ENCODE data around the gene SAMD11. TPM values are rescaled to one million over a fixed set of nuclear protein-coding genes. Genes with fewer than 3 reads are reported as not detected.
A peak's percentile ranks its signal among the peaks of the same experiment; 100 is the strongest.
"Not testable (repeated sequence)": the region's sequence is repeated elsewhere in the genome, so short reads cannot be mapped to it uniquely, and the experiment has no call there.

The SAMD11 gene
- total and polyA plus RNA-seq, 2 donors (not counting 1 experiment from before 2014, with no cell fraction given) = not detected

DNA sequence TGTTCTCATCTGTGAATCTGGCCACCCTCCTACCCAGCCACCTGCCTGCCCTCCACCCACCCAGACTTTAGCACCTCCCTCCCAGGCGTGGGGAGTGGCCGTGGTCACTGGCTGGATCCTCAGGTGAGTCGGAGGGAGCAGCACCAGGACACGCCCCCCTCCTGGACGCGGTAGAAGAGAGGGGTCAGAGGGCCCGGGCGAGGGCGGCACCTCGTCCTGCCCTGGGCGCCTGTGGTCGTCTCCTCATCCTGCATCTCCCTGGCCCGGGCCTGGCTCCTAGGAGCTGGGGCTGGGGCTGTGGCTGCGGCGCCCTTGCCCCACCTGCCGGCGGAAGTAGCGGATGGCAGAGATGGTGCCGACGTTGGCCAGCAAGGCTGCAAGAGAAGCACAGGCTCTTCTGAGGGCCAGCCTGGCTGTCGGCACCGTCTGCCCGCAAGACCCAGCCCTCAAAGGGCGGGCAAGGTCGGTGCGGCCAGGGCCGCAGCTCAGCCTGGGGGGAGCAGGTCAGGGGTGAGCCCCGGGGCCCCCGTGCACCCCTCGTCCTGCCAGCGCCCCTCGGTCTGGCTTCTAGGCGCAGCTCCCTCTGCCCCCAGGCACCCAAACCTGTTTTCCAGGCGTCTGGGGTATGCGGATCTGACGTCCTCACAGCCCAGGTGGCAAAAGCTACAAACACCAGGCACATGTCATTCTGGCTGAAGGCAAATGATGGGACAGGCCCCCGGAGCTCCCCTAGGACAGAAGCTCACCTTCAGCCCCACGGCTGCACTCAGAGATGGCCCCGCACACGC, 52.4 kb downstream of the SAMD11 start:
- Histone ChIP-seq H3K36me3 (replicated peaks in 1 of 2; ENCODE audit: control extremely low read depth in 1 of 2, control insufficient read depth in 1 of 2, extremely low read depth in 1 of 2, insufficient read depth in 2 of 2, low read length in 1 of 2) (no peaks in the 10 kb centered on the region), H3K79me2 (ENCODE audit: control insufficient read depth, insufficient read depth, low read length) (no peaks in the 10 kb centered on the region), H3K9ac (ENCODE audit: low read length) (no peak overlapping the region), H3K27me3 (replicated peaks in 1 of 4; ENCODE audit: control extremely low read depth in 1 of 4, control insufficient read depth in 3 of 4, insufficient read depth in 4 of 4, low read length in 3 of 4) (peaks cover 0 to 55% (median 14%) of the 10 kb centered on the region in 4 experiments), H3K4me3 (ENCODE audit: control extremely low read depth in 1 of 5, extremely low read depth in 1 of 5, insufficient read depth in 1 of 5, low read depth in 2 of 5, low read length in 4 of 5) (peak overlapping the region in 3 of 5 experiments; percentile 19 to 36 (median 23)), H3K4me2 (replicated peaks; ENCODE audit: low read depth, low read length, poor library complexity, severe bottlenecking) (peak overlapping the region; percentile 66), H4K20me1 (ENCODE audit: control insufficient read depth, insufficient read depth, low read length, poor library complexity, severe bottlenecking) (no peaks in the 10 kb centered on the region), H2AFZ (ENCODE audit: insufficient read depth, low read depth, low read length, poor library complexity, severe bottlenecking) (peak overlapping the region; percentile 38), H3K27ac (ENCODE audit: low read length in 2 of 2) (no peak overlapping the region), H3K4me1 (ENCODE audit: control insufficient read depth in 2 of 2, insufficient read depth in 2 of 2, low read length in 2 of 2) (peaks cover 10% of the 10 kb centered on the region in 2 donors), H3K9me3 (ENCODE audit: control extremely low read depth in 1 of 3, control insufficient read depth in 2 of 3, insufficient read depth in 1 of 3, low read length in 2 of 3) (peaks cover 0 to 17% (median 0%) of the 10 kb centered on the region in 3 donors)
- TF ChIP-seq, protein P1, sequence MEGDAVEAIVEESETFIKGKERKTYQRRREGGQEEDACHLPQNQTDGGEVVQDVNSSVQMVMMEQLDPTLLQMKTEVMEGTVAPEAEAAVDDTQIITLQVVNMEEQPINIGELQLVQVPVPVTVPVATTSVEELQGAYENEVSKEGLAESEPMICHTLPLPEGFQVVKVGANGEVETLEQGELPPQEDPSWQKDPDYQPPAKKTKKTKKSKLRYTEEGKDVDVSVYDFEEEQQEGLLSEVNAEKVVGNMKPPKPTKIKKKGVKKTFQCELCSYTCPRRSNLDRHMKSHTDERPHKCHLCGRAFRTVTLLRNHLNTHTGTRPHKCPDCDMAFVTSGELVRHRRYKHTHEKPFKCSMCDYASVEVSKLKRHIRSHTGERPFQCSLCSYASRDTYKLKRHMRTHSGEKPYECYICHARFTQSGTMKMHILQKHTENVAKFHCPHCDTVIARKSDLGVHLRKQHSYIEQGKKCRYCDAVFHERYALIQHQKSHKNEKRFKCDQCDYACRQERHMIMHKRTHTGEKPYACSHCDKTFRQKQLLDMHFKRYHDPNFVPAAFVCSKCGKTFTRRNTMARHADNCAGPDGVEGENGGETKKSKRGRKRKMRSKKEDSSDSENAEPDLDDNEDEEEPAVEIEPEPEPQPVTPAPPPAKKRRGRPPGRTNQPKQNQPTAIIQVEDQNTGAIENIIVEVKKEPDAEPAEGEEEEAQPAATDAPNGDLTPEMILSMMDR (IDR thresholded peaks at IDR 0.05) = peak; percentile 75
- no peak for TF ChIP-seq EZH2 (IDR thresholded peaks at IDR 0.05; ENCODE audit: borderline replicate concordance, insufficient read depth, low read depth, low read length, poor library complexity, severe bottlenecking)
- Mint-ChIP-seq H3K4me3 (peak overlapping the region; percentile 37), H3K4me1 (peaks cover 7% of the 10 kb centered on the region), H3K9me3 (ENCODE audit: insufficient read depth) (no peaks in the 10 kb centered on the region), H3K27me3 (peaks cover 21% of the 10 kb centered on the region), H3K27ac (no peak overlapping the region)
- WGBS (ENCODE audit: insufficient coverage) = 1% methylated on average over 36 of the region's 40 CpGs
- DNase-seq = peak; percentile 78
- CTCF ChIA-PET = interaction anchor here (0.6 to 1.5 kb wide), 6 partner anchors 9 to 197 kb away, joined by 3 to 18 read pairs (median 4); partner anchors contain the start of gene PLEKHN1
- POLR2A ChIA-PET = interaction anchor here (1.5 kb wide), 1 partner anchor 17 kb away, joined by 5 read pairs; the partner anchor contains the start of gene NOC2L
- intact Hi-C loops (cut with micrococcal nuclease) = loop anchor here (1.0 kb wide), 1 partner anchor 107 kb away; no protein-coding TSS in a partner anchor
- ATAC-seq (ENCODE audit: low read depth) = peak; percentile 88

DNA sequence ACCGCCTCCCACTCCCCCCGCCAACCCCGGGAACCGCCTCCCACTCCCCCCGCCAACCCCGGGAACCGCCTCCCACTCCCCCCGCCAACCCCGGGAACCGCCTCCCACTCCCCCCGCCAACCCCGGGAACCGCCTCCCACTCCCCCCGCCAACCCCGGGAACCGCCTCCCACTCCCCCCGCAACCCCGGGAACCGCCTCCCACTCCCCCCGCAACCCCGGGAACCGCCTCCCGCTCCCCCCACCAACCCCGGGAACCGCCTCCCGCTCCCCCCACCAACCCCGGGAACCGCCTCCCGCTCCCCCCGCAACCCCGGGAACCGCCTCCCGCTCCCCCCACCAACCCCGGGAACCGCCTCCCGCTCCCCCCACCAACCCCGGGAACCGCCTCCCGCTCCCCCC, 53.1 kb downstream of the SAMD11 start:
- H3K79me2 ChIP-seq (ENCODE audit: control insufficient read depth, insufficient read depth, low read length); H3K27ac Mint-ChIP-seq; H3K4me3 ChIP-seq (ENCODE audit: control extremely low read depth in 1 of 5, extremely low read depth in 1 of 5, insufficient read depth in 1 of 5, low read depth in 2 of 5, low read length in 4 of 5); H3K4me1 Mint-ChIP-seq; H4K20me1 ChIP-seq (ENCODE audit: control insufficient read depth, insufficient read depth, low read length, poor library complexity, severe bottlenecking); H2AFZ ChIP-seq (ENCODE audit: insufficient read depth, low read depth, low read length, poor library complexity, severe bottlenecking); H3K36me3 ChIP-seq (replicated peaks in 1 of 2; ENCODE audit: control extremely low read depth in 1 of 2, control insufficient read depth in 1 of 2, extremely low read depth in 1 of 2, insufficient read depth in 2 of 2, low read length in 1 of 2); H3K27ac ChIP-seq (ENCODE audit: low read length in 2 of 2); DNase-seq; POLR2A ChIA-PET; ATAC-seq (ENCODE audit: low read depth); H3K4me3 Mint-ChIP-seq; H3K9me3 Mint-ChIP-seq (ENCODE audit: insufficient read depth); H3K4me2 ChIP-seq (replicated peaks; ENCODE audit: low read depth, low read length, poor library complexity, severe bottlenecking); H3K9ac ChIP-seq (ENCODE audit: low read length): not testable (repeated sequence)
- Histone ChIP-seq H3K4me1 (ENCODE audit: control insufficient read depth in 2 of 2, insufficient read depth in 2 of 2, low read length in 2 of 2) (peaks cover 10% of the 10 kb centered on the region in 2 donors), H3K9me3 (ENCODE audit: control extremely low read depth in 1 of 3, control insufficient read depth in 2 of 3, insufficient read depth in 1 of 3, low read length in 2 of 3) (peaks cover 0 to 17% (median 0%) of the 10 kb centered on the region in 3 donors), H3K27me3 (replicated peaks in 1 of 4; ENCODE audit: control extremely low read depth in 1 of 4, control insufficient read depth in 3 of 4, insufficient read depth in 4 of 4, low read length in 3 of 4) (peaks cover 0 to 49% (median 13%) of the 10 kb centered on the region in 4 experiments)
- peaks cover 21% of the 10 kb centered on the region for H3K27me3 Mint-ChIP-seq
- CTCF ChIA-PET = interaction anchor here (1.1 to 1.5 kb wide), 4 partner anchors 54 to 198 kb away, joined by 3 to 18 read pairs (median 6); no protein-coding TSS in a partner anchor
- no CpG with 5 or more reads among the region's 39 CpGs for WGBS (ENCODE audit: insufficient coverage)
- intact Hi-C loops (cut with micrococcal nuclease) = loop anchor here (1.0 kb wide), 1 partner anchor 107 kb away; no protein-coding TSS in a partner anchor
